Neuron (in vitro differentiated cells): ENCODE results near the gene JOSD1.

Source experiments
- H2AFZ ChIP-seq: one replicate; pipeline ENCODE4 v1.6.1; 2013; ENCODE audit warnings: low read depth, mild to moderate bottlenecking, inconsistent platforms, low read length, moderate library complexity
- H3K27me3 ChIP-seq: one replicate; pipeline ENCODE4 v1.6.1; 2013; ENCODE audit warnings: low read length; ENCODE audit not compliant: insufficient read depth
- H3K36me3 ChIP-seq: one replicate; pipeline ENCODE4 v1.6.1; 2013; ENCODE audit warnings: low read length; ENCODE audit not compliant: insufficient read depth
- H3K4me1 ChIP-seq: one replicate; pipeline ENCODE4 v1.6.1; 2013; ENCODE audit warnings: low read length; ENCODE audit not compliant: insufficient read depth
- H3K4me3 ChIP-seq: 2 replicates; pipeline ENCODE4 v1.5.1; 2013; ENCODE audit warnings: mild to moderate bottlenecking, low read length, moderate library complexity
- H3K9me3 ChIP-seq: one replicate; pipeline ENCODE4 v1.6.1; 2013; ENCODE audit warnings: low read length

JOSD1 gene

GRCh38 chr22:38738475-38739070, 37.8 kb upstream of the JOSD1 start:
- H3K4me1 ChIP-seq, result no peaks in the 10 kb centered on the region
- no peaks in the 10 kb centered on the region for H3K27me3 ChIP-seq
- H3K9me3 ChIP-seq, result no peaks in the 10 kb centered on the region
- no peak overlapping the region for H3K4me3 ChIP-seq
- peaks cover 94% of the 10 kb centered on the region for H3K36me3 ChIP-seq
- H2AFZ ChIP-seq, result no peak overlapping the region

- Histone ChIP-seq H3K4me1 (no peaks in the 10 kb centered on the region), H3K27me3 (no peaks in the 10 kb centered on the region), H3K4me3 (no peak overlapping the region), H2AFZ (no peak overlapping the region), H3K9me3 (no peaks in the 10 kb centered on the region), H3K36me3 (peaks cover 84% of the 10 kb centered on the region)
These were observed 36.7 kb upstream of the JOSD1 start for GRCh38 chr22:38737302-38738060.

GRCh38 chr22:38736257-38736570, 35.5 kb upstream of the JOSD1 start:
- Histone ChIP-seq H3K27me3 (no peaks in the 10 kb centered on the region), H2AFZ (no peak overlapping the region), H3K36me3 (peaks cover 84% of the 10 kb centered on the region), H3K9me3 (no peaks in the 10 kb centered on the region), H3K4me1 (no peaks in the 10 kb centered on the region), H3K4me3 (no peak overlapping the region)

GRCh38 chr22:38735465-38736256, 34.9 kb upstream of the JOSD1 start:
- Histone ChIP-seq H3K27me3 (no peaks in the 10 kb centered on the region), H3K4me3 (no peak overlapping the region), H3K9me3 (no peaks in the 10 kb centered on the region), H3K4me1 (no peaks in the 10 kb centered on the region), H2AFZ (no peak overlapping the region), H3K36me3 (peaks cover 83% of the 10 kb centered on the region)

- H3K27me3 ChIP-seq, result no peaks in the 10 kb centered on the region
- no peak overlapping the region for H3K4me3 ChIP-seq
- peaks cover 82% of the 10 kb centered on the region for H3K36me3 ChIP-seq
- no peaks in the 10 kb centered on the region for H3K9me3 ChIP-seq
- no peaks in the 10 kb centered on the region for H3K4me1 ChIP-seq
- H2AFZ ChIP-seq, result no peak overlapping the region
These were observed 34.4 kb upstream of the JOSD1 start for GRCh38 chr22:38735126-38735464.

- H3K36me3 ChIP-seq, result peaks cover 82% of the 10 kb centered on the region
- no peaks in the 10 kb centered on the region for H3K9me3 ChIP-seq
- H2AFZ ChIP-seq, result no peak overlapping the region
- H3K4me3 ChIP-seq, result no peak overlapping the region
- H3K27me3 ChIP-seq, result no peaks in the 10 kb centered on the region
- H3K4me1 ChIP-seq, result no peaks in the 10 kb centered on the region
These were observed 33.8 kb upstream of the JOSD1 start for GRCh38 chr22:38734421-38735100.

- Histone ChIP-seq H3K36me3 (peaks cover 82% of the 10 kb centered on the region), H3K4me3 (no peak overlapping the region), H2AFZ (no peak overlapping the region), H3K4me1 (no peaks in the 10 kb centered on the region), H3K9me3 (no peaks in the 10 kb centered on the region), H3K27me3 (no peaks in the 10 kb centered on the region)
These were observed 33.1 kb upstream of the JOSD1 start for GRCh38 chr22:38733724-38734381.

GRCh38 chr22:38733329-38733723, 32.6 kb upstream of the JOSD1 start:
- H2AFZ ChIP-seq, result no peak overlapping the region
- H3K36me3 ChIP-seq, result peaks cover 81% of the 10 kb centered on the region
- no peaks in the 10 kb centered on the region for H3K27me3 ChIP-seq
- no peaks in the 10 kb centered on the region for H3K4me1 ChIP-seq
- H3K4me3 ChIP-seq, result no peak overlapping the region
- no peaks in the 10 kb centered on the region for H3K9me3 ChIP-seq

GRCh38 chr22:38732251-38732815, 31.6 kb upstream of the JOSD1 start:
- Histone ChIP-seq H3K4me1 (no peaks in the 10 kb centered on the region), H2AFZ (no peak overlapping the region), H3K4me3 (no peak overlapping the region), H3K36me3 (peaks cover 81% of the 10 kb centered on the region), H3K9me3 (no peaks in the 10 kb centered on the region), H3K27me3 (no peaks in the 10 kb centered on the region)

- Histone ChIP-seq H3K9me3 (no peaks in the 10 kb centered on the region), H3K36me3 (peaks cover 81% of the 10 kb centered on the region), H3K27me3 (no peaks in the 10 kb centered on the region), H3K4me1 (no peaks in the 10 kb centered on the region), H3K4me3 (no peak overlapping the region), H2AFZ (no peak overlapping the region)
These were observed 31.0 kb upstream of the JOSD1 start for GRCh38 chr22:38731703-38732161.

- Histone ChIP-seq H3K36me3 (peaks cover 81% of the 10 kb centered on the region), H3K4me1 (no peaks in the 10 kb centered on the region), H3K27me3 (no peaks in the 10 kb centered on the region), H2AFZ (no peak overlapping the region), H3K4me3 (no peak overlapping the region), H3K9me3 (no peaks in the 10 kb centered on the region)
These were observed 29.7 kb upstream of the JOSD1 start for GRCh38 chr22:38730411-38730871.

- Histone ChIP-seq H3K27me3 (no peaks in the 10 kb centered on the region), H3K4me1 (no peaks in the 10 kb centered on the region), H2AFZ (no peak overlapping the region), H3K36me3 (peaks cover 82% of the 10 kb centered on the region), H3K9me3 (no peaks in the 10 kb centered on the region), H3K4me3 (no peak overlapping the region)
These were observed 29.2 kb upstream of the JOSD1 start for GRCh38 chr22:38729946-38730345.
